NT2/D1 (cell line): ENCODE data around the gene DZIP1L.

Source experiments
- SUZ12 ChIP-seq: IDR thresholded peaks from 2 replicates; pipeline ENCODE4 v1.6.1; 2011; ENCODE audit not compliant: insufficient read length, insufficient read depth; ENCODE audit errors: extremely low read depth
- YY1 ChIP-seq: IDR thresholded peaks from 2 replicates; pipeline ENCODE4 v1.6.1; 2011; ENCODE audit not compliant: insufficient read length, insufficient read depth
- ZNF274 ChIP-seq: IDR thresholded peaks from 2 replicates; pipeline ENCODE4 v1.6.1; 2011; ENCODE audit warnings: mild to moderate bottlenecking, low read depth, low read length

DNA sequence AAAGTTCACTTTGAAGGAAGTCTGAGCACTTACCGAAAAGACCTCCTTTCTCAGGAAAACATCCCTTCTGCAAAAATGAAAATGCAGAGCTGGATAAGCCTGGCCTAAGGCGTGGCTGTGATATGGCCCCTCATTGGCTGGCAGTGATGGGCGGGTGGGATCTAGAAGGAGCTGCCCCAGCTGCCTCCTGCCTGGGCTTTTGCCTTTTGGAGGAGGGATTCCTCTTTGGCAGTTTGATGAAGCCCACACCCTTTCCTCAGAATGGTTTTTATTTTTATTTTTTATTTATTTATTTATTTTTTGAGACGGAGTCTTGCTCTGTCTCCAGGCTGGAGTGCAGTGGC, 4.0 kb upstream of the DZIP1L start:
- TF ChIP-seq SUZ12 (no peak), ZNF274 (no peak), YY1 (no peak)
